Activated CD8-positive, alpha-beta memory T cell treated with anti-CD3 and anti-CD28 coated beads, Interleukin-2, amount 50 U/mL, for 24 hours (primary cell): ENCODE measurements around the gene FAM24B.
"Not testable (repeated sequence)": the region's sequence is repeated elsewhere in the genome, so short reads cannot be mapped to it uniquely, and the experiment has no call there.

ENCODE experiments used
- DNase-seq: peaks from one replicate; pipeline ENCODE4 v3.0.0-alpha.2; 2020; ENCODE audit errors: extremely low read depth

Gene FAM24B, protein sequence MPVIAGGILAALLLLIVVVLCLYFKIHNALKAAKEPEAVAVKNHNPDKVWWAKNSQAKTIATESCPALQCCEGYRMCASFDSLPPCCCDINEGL

GRCh38 chr10:122879339-122880273 lies at the start of gene FAM24B:
Gene FAM24B, minus strand, starts transcription at chr10:122879581. Its CDS starts 29,066 bp downstream, at chr10:122850515.
- peak; percentile 94 for DNase-seq

- DNase-seq = no peak
These were observed 36.3 kb upstream of the FAM24B start for GRCh38 chr10:122915700-122916099.

DNA sequence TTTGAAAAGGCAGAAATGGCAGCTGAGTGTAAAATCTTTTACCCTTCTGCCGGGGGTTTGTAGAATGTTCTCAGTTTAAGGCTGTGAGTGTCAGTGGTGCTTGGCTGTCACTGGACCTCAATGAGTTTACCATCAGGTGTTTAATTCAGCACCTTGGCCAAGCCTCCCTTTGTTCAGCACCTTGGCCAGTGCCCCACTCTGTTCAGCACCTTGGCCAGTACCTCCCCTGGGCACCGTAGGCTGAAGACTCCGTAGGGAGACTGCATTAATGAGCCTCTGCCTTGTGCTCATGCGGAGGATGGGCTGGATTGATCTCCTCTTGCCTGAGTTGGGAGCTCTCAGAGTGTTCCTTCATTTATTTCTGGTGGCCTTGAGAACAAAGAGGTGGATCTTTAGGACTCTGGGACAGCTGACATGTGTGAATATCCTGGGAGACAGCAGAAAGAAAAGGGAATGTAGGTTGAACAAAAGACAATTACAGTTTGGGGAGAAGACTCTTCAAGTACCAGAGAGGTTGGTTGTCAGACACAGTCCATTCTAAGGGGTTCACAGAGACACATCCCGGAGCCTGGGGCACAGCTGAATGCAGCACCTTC lies 32.6 kb upstream of the FAM24B start:
- DNase-seq = no peak

DNA sequence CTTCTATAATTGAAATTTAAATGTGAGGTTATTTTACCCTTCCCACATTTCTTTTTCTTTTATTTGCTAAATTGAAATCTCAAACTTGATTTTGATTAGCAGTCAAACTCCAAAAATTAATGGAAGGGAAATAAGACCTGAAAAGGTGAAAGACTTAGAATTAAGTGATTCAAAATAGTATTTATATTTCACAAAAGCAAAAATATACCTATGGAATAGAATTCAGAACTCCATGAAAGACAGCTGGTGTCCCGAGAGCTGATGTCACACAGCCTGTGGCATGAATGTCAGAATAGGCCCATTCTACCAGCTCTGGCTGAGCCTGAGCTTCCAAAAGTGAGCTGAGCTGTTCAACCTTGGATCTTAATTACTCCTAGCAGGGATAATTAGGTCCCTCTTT lies 30.9 kb upstream of the FAM24B start, which contains the start of gene FAM24A:
Gene FAM24A (plus strand): TSS at position 301 of the 400 bp plus-strand sequence. CDS start 1,025 bp downstream, outside the sequence.
- DNase-seq = no peak

- DNase-seq = not testable (repeated sequence)
These were observed 24.5 kb upstream of the FAM24B start for GRCh38 chr10:122903861-122904260.

DNA sequence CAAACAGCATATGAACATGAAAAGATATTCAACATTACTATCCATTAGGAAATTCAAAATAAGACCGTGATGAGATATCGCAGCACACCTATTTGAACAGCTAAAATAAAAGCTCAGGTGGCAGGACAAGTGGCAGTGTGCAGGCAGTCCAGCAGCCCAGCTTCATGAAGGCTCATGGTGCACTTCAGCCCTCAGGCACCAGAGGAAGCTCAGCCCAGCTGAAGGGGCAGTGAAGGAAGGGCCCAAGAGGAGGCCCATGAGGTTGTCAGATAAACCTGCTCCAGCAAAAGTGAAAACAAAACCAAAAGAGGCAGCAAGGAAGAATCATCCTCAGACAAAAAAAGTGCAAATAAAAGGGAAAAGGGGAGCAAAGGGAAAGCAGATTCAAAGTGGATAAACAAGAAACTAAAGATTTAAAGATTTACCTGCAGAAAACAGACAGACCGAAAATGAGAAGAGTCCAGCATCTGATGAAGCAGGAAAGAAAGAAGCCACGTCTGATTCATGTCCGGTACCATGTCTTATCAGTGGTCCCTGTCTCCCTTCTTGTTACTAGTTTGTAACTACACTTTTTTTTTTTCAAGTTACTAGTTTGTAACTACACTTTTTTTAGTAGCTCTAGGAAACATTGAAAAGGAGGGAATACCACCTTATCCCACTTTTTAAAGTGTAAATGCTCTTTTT lies 15.0 kb upstream of the FAM24B start:
- DNase-seq = no peak

- DNase-seq = no peak
These were observed 4.8 kb upstream of the FAM24B start for GRCh38 chr10:122884166-122884565.

DNA sequence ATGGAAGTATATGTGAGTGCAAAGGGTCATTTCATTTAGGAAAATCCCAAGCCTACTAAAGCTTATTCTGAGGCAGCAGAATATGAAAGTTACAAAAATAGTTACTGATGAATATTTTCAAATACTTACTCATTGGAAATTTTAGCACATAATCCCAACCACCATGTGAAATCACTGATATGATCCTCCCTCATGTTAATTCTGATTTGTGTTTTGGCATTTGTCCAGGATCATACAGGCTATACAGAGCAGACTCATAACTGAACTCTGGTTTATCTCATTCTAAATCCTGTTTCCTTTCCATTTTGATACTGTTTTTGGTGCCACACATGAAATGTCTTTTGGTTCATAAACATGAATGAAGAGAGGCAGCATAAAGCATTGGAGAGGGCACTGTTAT lies 3.4 kb upstream of the FAM24B start:
- DNase-seq = no peak

DNA sequence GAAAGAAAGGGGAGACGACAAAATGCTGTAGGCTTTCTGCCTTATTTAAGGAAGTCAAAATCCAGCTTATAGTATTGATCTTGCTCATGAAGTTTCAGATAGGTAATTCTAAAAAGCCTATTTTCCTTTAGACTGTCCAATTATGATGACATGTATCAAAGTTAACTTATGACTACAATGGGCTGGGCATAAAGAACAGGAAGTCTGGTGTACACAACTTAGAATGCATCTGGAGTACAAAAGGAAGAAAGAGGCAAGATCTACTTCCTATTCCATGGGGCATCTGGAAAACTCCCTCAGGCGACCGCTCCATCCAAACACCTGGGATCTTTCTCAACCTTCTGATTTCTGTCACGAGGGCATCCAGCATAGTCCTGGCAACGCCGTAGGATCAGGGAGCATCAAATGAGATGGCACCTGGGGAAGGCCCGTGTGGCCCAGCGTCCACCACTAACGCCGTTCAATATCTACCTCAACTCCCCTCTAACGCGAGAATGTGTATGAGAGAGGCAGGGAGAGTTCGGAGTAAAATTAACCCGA lies 512 bp downstream of the FAM24B start:
- no peak for DNase-seq

DNA sequence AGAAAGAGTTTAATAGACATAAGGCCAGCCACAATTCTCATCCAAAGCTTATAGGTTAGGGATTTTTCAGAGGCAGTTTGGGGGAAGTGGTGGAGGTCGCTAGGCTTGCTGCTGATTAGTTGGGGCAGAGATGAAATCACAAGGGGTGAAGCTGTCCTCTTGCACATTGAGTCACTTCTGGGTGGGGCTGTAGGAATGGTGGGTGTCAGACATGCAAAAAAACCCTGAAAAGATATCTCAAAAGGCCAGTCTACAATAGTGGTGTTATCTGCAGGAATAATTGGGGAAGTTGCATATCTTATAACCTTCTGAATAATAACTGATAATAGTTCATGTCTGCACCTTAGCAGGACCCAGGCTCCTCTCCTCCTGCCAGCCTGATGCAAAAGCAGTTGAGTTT lies 2.1 kb downstream of the FAM24B start:
- DNase-seq = no peak

- DNase-seq = no peak
These were observed 2.9 kb downstream of the FAM24B start for GRCh38 chr10:122876467-122876855.

DNA sequence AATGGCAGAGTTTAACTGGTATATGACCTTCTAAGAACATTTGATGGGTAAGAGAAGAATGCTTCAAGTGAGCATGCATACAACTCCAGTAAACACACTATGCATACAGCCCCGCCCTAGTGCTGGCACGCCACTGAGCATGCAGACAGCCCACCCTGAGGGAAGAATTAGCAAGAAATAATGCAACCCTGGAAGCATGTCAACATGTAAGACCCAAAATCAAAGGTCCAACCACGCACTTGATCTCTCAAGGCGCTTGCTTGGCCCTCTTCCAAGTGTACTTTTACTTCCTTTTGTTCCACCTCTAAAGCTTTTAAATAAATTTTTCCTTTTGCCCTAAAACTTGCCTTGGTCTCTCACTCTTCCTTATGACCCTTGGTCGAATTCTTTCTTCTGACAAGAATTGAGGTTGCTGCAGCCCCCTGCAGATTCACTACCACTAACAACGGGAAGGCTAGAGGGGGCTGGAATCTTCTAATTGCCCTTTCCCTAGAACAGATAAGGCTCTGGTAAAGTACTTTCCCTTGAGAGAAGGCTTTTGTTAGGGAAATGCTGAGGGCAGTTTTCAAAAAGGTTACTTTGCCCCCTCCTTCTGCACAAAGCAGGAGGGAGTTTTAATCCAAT lies 3.4 kb downstream of the FAM24B start:
- DNase-seq = no peak

DNA sequence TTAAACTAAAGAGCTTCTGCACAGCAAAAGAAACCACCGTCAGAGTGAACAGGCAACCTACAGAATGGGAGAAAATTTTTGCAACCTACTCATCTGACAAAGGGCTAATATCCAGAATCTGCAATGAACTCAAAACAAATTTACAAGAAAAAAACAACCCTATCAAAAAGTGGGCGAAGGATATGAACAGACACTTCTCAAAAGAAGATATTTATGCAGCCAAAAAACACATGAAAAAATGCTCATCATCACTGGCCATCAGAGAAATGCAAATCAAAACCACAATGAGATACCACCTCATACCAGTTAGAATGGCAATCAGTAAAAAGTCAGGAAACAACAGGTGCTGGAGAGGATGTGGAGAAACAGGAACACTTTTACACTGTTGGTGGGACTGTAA lies 7.4 kb downstream of the FAM24B start:
- not testable (repeated sequence) for DNase-seq

- DNase-seq = not testable (repeated sequence)
These were observed 10.6 kb downstream of the FAM24B start for GRCh38 chr10:122868768-122869167.

DNA sequence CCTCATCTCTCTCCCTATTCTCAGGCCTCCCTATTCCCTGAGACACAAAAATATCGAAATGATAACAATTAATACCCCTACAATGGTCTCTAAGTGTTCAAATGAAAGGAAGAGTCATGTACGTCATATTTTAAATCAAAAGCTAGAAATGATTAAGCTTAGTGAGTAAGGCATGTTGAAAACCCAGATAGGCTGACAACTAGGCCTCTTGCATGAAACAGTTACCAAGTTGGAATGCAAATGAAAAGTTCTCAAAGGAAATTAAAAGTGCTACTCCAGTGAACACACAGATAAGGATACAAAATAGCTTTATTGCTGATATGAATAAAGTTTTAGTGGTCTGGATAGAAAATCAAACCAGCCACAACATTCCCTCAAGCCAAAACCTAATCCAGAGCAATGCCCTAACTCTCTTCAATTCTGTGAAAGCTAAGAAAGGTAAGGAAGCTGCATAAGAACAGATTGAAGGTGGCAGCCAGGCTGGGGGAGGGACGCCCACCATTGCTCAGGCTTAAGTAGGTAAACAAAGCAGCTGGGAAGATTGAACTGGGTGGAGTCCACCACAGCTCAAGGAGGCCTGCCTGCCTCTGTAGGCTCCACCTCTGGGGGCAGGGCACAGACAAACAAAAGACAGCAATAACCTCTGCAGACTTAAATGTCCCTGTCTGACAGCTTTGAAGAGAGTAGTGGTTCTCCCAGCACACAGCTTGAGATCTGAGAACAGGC lies 12.5 kb downstream of the FAM24B start:
- not testable (repeated sequence) for DNase-seq

DNA sequence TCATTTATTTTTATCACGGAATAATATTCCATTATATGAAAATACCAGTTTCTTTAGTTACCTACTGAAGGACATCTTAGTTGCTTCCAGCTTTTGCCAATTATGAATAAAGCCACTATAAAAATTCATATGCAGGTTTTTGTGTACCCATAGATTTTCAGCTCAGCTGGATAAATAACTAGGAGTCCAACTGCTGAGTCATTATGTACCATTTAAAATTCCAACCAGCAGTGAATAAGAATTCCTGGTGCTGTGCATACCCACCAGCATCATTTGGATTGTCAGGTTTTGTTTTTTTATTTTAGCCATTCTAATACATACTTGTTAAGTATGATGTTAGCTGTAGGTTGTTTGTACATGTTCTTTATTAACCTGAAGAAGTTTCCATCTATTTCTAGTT lies 14.5 kb downstream of the FAM24B start:
- no peak for DNase-seq

DNA sequence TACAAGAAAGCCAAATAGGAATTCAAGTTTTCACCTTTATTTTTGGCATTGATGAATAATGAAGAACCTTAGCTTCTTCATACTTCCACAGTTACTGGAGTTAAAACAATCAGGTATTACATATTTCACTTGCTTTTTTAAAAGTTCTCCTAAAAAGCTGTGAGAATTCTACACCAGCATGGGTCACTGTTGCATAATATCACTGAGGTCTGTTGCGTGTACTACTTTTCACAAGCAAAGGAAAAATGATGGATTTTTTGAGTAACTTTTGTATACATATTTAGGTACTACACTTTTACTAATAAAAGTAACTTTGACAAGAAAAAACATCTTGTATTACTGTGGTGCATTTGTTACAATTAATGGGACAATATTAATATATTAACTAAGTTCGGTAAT lies 15.2 kb downstream of the FAM24B start:
- DNase-seq = no peak

DNA sequence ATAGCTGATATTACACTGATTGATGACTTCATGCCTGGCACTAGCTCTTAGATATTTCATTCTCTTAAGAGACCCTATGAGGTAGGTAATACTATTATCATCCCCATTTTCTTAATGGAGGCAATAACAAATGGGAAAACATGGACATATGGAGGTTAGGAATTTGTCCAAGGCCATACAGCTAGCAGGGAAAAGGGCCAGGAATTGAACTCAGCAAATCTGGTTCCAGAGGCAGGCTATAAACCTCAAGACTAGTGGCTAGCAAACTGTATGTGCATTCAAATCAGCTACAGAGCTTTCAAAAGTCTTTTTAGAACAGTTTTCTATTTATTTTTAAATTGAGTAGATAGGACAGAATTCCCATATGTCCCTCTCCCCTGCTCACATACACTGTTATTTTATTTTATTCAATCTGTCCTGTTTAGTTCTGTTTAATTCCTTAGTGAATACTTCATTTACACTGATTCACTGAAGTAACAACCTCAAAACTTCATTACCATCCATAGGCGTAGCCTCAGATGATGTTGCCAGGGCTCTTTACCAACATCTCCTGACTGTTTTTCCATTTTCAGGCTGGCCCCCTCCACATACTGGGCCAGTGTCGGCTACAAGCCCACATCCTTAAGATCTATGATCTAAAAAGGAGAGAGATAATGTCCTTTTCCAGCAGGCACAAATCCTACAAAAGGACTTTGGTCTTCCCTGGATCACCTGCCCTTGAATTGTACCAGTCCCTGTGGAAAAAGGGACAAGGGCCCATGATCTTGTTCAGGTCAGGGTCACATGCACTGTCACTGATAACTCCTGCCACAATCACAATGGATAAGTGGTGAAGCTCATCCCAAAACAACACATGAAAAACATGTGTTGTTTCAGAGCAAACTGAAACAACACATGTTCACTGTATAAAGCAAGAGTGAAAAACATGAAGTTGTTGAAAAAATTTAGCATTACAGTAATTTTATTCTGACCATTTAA lies 15.9 kb downstream of the FAM24B start:
- no peak for DNase-seq

- no peak for DNase-seq
These were observed 17.6 kb downstream of the FAM24B start for GRCh38 chr10:122861711-122862161.
